Left ventricle myocardium inferior (tissue), 1 donor: ENCODE results near the gene LDB2. TPM values are rescaled to one million over a fixed set of nuclear protein-coding genes. Genes with fewer than 3 reads are reported as not detected.

Experiments
- DNase-seq: peaks from one replicate; pipeline ENCODE4 v3.0.0-alpha.2; 2020
- H3K27ac ChIP-seq: fragments of 200-600 bp; replicated peaks from 2 replicates; pipeline ENCODE4 v1.8.0; 2021
- H3K27me3 ChIP-seq: fragments of 200-600 bp; 2 replicates; pipeline ENCODE4 v1.8.0; 2021; ENCODE audit warnings: low read depth
- H3K36me3 ChIP-seq: fragments of 200-600 bp; 2 replicates; pipeline ENCODE4 v1.8.0; 2021
- H3K4me1 ChIP-seq: fragments of 200-600 bp; 2 replicates; pipeline ENCODE4 v1.8.0; 2021
- H3K4me3 ChIP-seq: fragments of 200-600 bp; 2 replicates; pipeline ENCODE4 v1.8.0; 2021; ENCODE audit warnings: mild to moderate bottlenecking, moderate library complexity
- H3K9me3 ChIP-seq: fragments of 200-600 bp; replicated peaks from 2 replicates; pipeline ENCODE4 v1.8.0; 2021
- CTCF ChIP-seq: fragments of 200-600 bp; IDR thresholded peaks from 2 replicates; pipeline ENCODE4 v1.8.0; 2021; ENCODE audit warnings: antibody characterized with exemption, mild to moderate bottlenecking, borderline replicate concordance
- intact Hi-C: fragments of 100-400 bp; cut with micrococcal nuclease; formaldehyde crosslinking; loops from one replicate; pipeline ENCODE4 v1.11.0; 2022
- total RNA-seq: library from RNA; stranded (reverse); fragmentation: NEBNext Ultra II Directional; extraction: Animal tissue kit (Norgen Biotek cat#: 25700); gene quantifications from one replicate; pipeline ENCODE4 v1.2.1, GENCODE V29; 2021
- donor health status: DM: no; HTN: yes; CAD: no; lungs with severe emphysema.

Gene LDB2
- total RNA-seq, 1 donor from 2014 or later, result 29.6 TPM

- no peak for TF ChIP-seq CTCF
- no peak for DNase-seq
- Histone ChIP-seq H3K9me3 (no peaks in the 10 kb centered on the region), H3K4me1 (peaks cover 5% of the 10 kb centered on the region), H3K27ac (no peak overlapping the region), H3K4me3 (no peak overlapping the region), H3K36me3 (no peaks in the 10 kb centered on the region), H3K27me3 (no peaks in the 10 kb centered on the region)
- intact Hi-C loops, result no loop called here
Observed at GRCh38 chr4:16834814-16835213, 63.6 kb downstream of the LDB2 start.

GRCh38 chr4:16833722-16834121, 64.7 kb downstream of the LDB2 start:
- no peaks in the 10 kb centered on the region for H3K27me3 ChIP-seq
- intact Hi-C loops, result no loop called here
- H3K9me3 ChIP-seq, result no peaks in the 10 kb centered on the region
- DNase-seq, result no peak
- H3K4me1 ChIP-seq, result peaks cover 3% of the 10 kb centered on the region
- no peaks in the 10 kb centered on the region for H3K36me3 ChIP-seq
- H3K4me3 ChIP-seq, result no peak overlapping the region
- no peak for TF ChIP-seq CTCF
- no peak overlapping the region for H3K27ac ChIP-seq

DNA sequence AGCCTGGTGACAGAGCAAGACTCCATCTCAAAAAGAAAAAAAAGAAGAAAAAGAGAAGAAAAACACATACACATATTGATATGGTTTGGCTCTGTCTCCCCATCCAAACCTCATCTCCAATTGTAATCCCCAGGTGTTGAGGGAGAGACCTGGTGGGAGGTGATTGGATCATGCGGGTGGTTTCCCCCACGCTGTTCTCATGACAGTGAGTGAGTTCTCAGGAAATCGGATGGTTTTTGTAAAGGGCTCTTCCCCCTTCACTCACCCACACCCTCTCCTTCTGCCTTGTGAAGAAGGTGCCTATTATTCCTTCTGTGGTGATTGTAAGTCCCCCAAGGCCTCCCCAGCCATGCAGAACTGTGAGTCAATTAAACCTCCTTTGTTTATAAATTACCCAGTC, 68.4 kb downstream of the LDB2 start:
- Histone ChIP-seq H3K27me3 (no peaks in the 10 kb centered on the region), H3K4me3 (no peak overlapping the region), H3K4me1 (peaks cover 19% of the 10 kb centered on the region), H3K36me3 (no peaks in the 10 kb centered on the region), H3K27ac (no peak overlapping the region), H3K9me3 (no peaks in the 10 kb centered on the region)
- intact Hi-C loops, result no loop called here
- DNase-seq, result no peak
- TF ChIP-seq CTCF, result no peak

DNA sequence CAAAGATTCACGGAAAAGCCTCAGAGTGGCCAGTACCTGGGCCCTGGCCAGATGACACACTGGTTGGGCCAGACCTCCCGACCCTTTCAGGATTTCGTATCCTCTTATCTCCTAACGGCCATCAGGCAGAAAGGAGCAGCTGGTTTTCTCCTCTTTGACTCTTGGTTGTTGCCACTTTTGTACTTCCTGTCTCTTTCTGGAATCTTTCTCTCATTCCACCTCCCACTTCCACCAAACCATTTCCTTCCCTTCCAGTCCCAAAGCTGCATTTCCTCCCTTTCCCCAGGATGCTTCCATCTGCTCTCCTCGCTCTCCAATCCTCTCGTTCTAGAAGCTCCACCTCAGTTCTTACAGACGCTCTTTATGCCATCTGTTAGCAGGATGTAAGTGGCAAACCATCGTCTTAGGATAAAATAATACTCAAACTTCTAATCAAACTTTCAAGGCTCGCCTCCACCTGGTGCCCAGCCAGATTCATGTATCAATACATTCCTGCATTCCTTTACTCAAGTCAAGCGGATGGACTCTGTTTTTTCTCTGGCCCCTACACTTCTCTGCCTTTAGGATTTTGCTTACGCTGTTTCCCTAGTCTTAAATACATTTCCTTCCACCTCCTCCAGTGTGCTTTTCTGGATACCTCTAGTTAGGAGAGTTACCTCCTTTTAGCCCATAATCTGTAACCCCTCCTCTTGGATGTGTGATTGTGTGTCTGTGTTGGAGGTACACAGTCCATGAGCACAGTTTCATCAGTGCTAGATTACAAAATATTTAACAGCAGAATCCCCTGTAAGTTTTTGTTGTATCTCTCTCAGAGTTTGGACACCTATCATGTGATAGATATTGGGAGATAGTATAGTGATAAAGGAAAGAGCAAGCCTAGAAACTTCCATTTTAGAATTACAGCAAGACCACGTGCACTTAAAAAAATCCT, 70.4 kb downstream of the LDB2 start:
- peaks cover 19% of the 10 kb centered on the region for H3K4me1 ChIP-seq
- no peaks in the 10 kb centered on the region for H3K9me3 ChIP-seq
- peak overlapping the region; percentile 72 for H3K27ac ChIP-seq
- H3K36me3 ChIP-seq, result no peaks in the 10 kb centered on the region
- H3K4me3 ChIP-seq, result peak overlapping the region; percentile 2
- DNase-seq, result no peak
- H3K27me3 ChIP-seq, result no peaks in the 10 kb centered on the region
- no peak for TF ChIP-seq CTCF
- intact Hi-C loops, result no loop called here

GRCh38 chr4:16827045-16827444, 71.4 kb downstream of the LDB2 start:
- Histone ChIP-seq H3K4me3 (peak overlapping the region; percentile 2), H3K36me3 (no peaks in the 10 kb centered on the region), H3K27me3 (no peaks in the 10 kb centered on the region), H3K9me3 (no peaks in the 10 kb centered on the region), H3K4me1 (peaks cover 19% of the 10 kb centered on the region), H3K27ac (peak overlapping the region; percentile 72)
- intact Hi-C loops, result no loop called here
- DNase-seq, result no peak
- TF ChIP-seq CTCF, result no peak
